Esophagus (tissue), 2 donors: ENCODE measurements around the gene THADA. TPM values are rescaled to one million over a fixed set of nuclear protein-coding genes. Genes with fewer than 3 reads are reported as not detected.
"Not testable (repeated sequence)": the region's sequence is repeated elsewhere in the genome, so short reads cannot be mapped to it uniquely, and the experiment has no call there.

Experiments
- H3K27ac ChIP-seq, 2 donors: one replicate each; pipeline ENCODE4 v1.5.1; 2013; ENCODE audit warnings: low read depth in 2 of 2, mild to moderate bottlenecking in 2 of 2, inconsistent platforms in 1 of 2, low read length in 1 of 2, moderate library complexity in 1 of 2
- H3K27me3 ChIP-seq, 2 donors: one replicate each; pipeline ENCODE4 v1.6.1; 2013; ENCODE audit warnings: low read length in 2 of 2, control low read depth in 1 of 2, mild to moderate bottlenecking in 1 of 2; ENCODE audit not compliant: insufficient read depth in 2 of 2, control insufficient read depth in 1 of 2
- H3K36me3 ChIP-seq, 2 donors: one replicate each; pipeline ENCODE4 v1.6.1; 2013; ENCODE audit warnings: low read length in 1 of 2; ENCODE audit not compliant: control insufficient read depth in 2 of 2, insufficient read depth in 2 of 2
- H3K4me1 ChIP-seq, 2 donors: one replicate each; pipeline ENCODE4 v1.6.1; 2013; ENCODE audit warnings: low read length in 1 of 2; ENCODE audit not compliant: control insufficient read depth in 2 of 2, insufficient read depth in 2 of 2
- H3K4me3 ChIP-seq, 2 donors: one replicate each; pipeline ENCODE4 v1.5.1; 2013; ENCODE audit warnings: low read length in 2 of 2, mild to moderate bottlenecking in 2 of 2, low read depth in 1 of 2, moderate library complexity in 1 of 2
- H3K9me3 ChIP-seq, 2 donors: one replicate each; pipeline ENCODE4 v1.6.1; 2013; ENCODE audit warnings: mild to moderate bottlenecking in 2 of 2, low read depth in 1 of 2, low read length in 1 of 2, moderate library complexity in 1 of 2; ENCODE audit not compliant: control insufficient read depth in 2 of 2, insufficient read depth in 1 of 2
- WGBS, 2 donors: extraction: QIAGEN DNeasy Blood & Tissue Kit; methylation state at CpG; one replicate each; pipeline ENCODE4 v1.1.7; 2013; 5-methylcytosine and 5-hydroxymethylcytosine counted together
- polyA plus RNA-seq, 2 donors: library from polyadenylated mRNA; stranded (reverse); fragments of 200-250 nt; gene quantifications; one replicate each; pipeline ENCODE4 v1.2.3, GENCODE V29; 2013
- donor health status: healthy with polysubstance abuse.
- donor health status: Bipolar disorder and iron deficiency.

THADA gene
- polyA plus RNA-seq, 2 donors: 8.3 to 13.2 TPM

DNA sequence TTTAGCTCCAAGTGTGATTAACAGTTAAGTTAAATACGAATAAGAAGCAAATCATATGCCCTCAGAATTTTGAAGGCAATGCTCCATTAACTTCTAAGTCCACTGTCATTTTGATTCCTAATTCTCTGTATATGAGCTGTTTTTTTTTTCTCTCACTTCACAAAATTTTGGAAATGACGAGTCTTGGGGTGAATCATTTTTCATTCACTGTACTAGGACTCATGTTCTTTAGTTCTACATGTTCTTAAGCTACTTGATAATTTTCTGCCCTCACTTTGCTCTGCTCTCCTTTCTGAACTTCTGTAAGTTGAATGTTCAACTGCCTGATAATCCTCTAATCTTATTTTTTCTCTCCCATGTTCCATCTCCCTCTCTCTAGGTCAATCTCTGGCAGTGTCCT is 141.0 kb downstream of the THADA start:
- H3K9me3 ChIP-seq: no peaks in the 10 kb centered on the region

DNA sequence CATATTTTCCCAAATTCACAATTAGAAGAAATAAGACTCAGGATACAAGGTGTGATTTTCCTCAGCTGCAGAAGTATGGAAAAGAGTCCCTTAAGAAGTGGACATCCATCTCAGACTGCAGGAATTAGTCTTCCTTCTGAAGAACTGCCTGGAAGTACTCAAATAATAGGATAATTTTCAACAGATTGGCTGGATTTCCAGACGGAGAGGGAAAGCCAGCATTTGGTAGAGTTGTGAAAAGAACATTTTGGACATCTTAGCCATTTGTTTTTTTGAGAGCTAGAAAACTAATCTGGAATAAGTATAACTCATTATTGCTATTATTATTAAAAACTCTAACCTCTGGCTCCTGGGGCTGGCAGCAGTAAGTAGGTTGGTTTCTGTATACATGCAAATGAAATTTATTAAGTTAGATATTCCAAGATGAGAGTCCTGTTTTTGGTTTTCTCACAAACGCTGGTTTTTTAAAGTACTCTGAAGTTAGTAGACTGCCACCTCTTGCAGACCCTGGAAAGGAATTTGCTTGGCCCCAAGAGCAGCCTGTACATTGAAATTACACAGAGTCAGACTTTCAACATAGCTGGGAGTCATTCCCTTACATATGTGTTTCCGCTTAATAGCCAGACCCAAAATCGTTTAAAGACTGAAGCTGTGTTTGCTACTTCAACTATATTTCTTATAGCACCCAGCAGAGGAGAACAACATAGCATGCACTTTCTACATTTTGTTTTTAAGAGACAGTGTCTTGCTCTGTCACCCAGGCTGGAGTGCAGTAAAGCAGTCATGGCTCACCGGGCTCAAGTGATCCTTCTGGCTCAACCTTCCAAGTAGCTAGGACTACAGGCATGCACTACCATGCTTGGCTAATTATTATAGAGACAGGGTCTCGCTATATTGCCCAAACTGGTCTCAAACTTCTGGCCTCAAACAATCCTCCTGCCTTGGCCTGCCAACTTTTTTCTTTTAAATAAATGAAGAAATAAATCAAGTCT is 142.4 kb downstream of the THADA start:
- H3K27ac ChIP-seq: no peak overlapping the region
- H3K4me1 ChIP-seq: no peaks in the 10 kb centered on the region
- H3K4me3 ChIP-seq: no peak overlapping the region
- no peaks in the 10 kb centered on the region for H3K36me3 ChIP-seq
- H3K9me3 ChIP-seq: no peaks in the 10 kb centered on the region
- 75 to 82% methylated on average over 6 of the region's 6 CpGs for WGBS, 2 donors
- no peaks in the 10 kb centered on the region for H3K27me3 ChIP-seq

More for the DNA sequence above, 141.0 kb downstream of the THADA start:
- no peak overlapping the region for H3K4me3 ChIP-seq
- no peak overlapping the region for H3K27ac ChIP-seq
- no peaks in the 10 kb centered on the region for H3K36me3 ChIP-seq
- no peaks in the 10 kb centered on the region for H3K27me3 ChIP-seq
- WGBS, 2 donors: 64 to 76% methylated on average over 2 of the region's 2 CpGs
- H3K4me1 ChIP-seq: peaks cover 0 to 2% of the 10 kb centered on the region in 2 donors

DNA sequence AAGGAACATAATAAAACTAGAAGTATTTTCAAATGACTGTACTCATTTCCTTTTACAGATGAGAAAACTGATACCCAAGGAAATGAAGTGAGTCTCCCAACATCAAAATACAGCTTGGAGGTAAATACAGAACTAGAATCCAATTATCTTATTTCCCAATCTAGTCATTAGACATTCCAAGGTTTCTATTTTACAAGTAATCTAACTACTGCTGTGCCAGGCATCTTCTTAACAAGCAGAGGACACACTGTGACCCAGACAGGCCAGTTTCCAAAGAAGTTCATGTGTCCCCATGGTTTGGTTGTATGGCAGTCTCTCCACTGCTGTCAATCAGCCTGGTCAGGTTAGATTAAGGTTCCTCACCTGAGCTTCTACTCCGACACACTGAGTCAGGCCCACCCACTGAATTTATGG is 143.5 kb downstream of the THADA start:
- Histone ChIP-seq H3K27me3 (no peaks in the 10 kb centered on the region), H3K36me3 (no peaks in the 10 kb centered on the region), H3K4me1 (no peaks in the 10 kb centered on the region), H3K9me3 (no peaks in the 10 kb centered on the region), H3K4me3 (no peak overlapping the region), H3K27ac (no peak overlapping the region)
- WGBS, 2 donors: 77 to 83% methylated on average over 1 of the region's 1 CpG

DNA sequence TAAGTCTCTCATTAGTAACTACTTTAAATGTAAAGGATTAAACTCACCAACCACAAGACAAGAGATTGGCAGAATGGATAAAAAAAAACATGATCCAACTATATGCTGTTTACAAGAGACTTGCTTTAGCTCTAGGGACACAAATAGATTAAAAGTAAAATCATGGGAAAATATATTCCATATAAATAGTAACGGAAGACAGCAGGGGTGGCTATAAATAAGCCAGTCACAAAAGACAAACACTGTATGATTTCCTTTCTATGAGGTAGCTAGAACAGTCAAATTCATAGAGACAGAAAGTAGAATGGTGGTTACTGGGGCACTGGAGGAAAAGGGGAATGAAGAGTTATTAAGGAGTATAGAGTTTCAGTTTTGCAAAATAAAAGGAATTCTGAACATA is 145.2 kb downstream of the THADA start:
- H3K36me3 ChIP-seq: no peaks in the 10 kb centered on the region
- WGBS, 2 donors: 87 to 90% methylated on average over 1 of the region's 1 CpG
- H3K27ac ChIP-seq: no peak overlapping the region

DNA sequence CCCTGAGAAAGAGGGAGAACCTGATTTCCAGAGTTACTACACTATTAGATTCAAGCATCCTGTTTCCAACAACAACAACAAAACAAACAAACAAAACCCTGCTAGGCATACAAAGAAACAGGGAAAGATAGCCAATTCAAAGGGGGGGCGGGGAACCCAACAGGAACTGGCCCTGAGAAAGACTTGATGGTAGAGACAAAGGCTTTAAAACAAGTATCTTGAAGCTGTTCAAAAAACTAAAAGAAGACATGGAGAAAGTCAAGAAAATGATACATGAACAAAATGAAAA is 147.1 kb downstream of the THADA start:
- no peaks in the 10 kb centered on the region for H3K9me3 ChIP-seq
- H3K27ac ChIP-seq: no peak overlapping the region
- peaks cover 0 to 3% of the 10 kb centered on the region in 2 donors for H3K36me3 ChIP-seq
- no peaks in the 10 kb centered on the region for H3K27me3 ChIP-seq
- H3K4me1 ChIP-seq: no peaks in the 10 kb centered on the region
- no peak overlapping the region for H3K4me3 ChIP-seq
- WGBS, 2 donors: 94 to 95% methylated on average over 1 of the region's 1 CpG

More for the DNA sequence above, 145.2 kb downstream of the THADA start:
- Histone ChIP-seq H3K27me3 (no peaks in the 10 kb centered on the region), H3K4me3 (no peak overlapping the region), H3K9me3 (no peaks in the 10 kb centered on the region), H3K4me1 (no peaks in the 10 kb centered on the region)

DNA sequence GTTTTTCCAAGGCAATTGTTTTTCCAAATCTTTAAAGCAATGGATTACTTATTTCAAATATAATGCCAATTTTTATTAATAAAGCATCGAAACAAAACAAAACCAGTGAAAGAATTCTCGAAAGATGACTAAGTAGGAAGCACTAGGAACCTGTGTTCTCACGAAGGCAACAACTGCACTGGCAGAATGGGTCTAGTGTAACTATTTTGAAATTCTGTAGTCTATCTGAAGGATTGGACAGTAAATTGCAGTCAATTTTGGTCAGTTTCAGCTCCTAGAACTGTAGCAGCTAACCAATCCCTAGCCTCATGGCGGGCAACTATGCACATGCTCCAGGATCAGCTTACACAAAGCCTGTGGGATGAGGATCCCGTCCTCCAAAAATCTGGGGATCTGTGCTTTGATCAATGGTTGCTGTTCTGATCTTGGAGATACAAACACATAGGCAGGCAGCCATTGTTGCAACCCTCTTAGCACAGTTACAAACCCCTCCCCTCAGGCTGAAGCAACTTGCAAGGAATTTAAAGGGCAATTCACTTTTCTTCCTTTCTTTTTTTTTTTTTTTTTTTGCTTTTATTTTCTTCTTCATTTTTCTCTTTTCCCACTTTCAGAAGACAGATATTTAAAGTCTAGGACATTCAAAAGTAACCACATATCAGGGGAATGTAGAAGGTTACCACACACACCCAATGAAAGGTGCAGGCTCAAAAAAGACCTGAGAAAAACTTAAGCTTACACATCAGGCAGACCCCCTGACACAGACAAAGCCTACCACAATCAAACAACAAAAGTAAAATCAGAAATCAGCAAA is 147.6 kb downstream of the THADA start:
- Histone ChIP-seq H3K27me3 (no peaks in the 10 kb centered on the region), H3K4me1 (peaks cover 0 to 2% of the 10 kb centered on the region in 2 donors), H3K36me3 (peaks cover 0 to 3% of the 10 kb centered on the region in 2 donors), H3K4me3 (no peak overlapping the region), H3K9me3 (no peaks in the 10 kb centered on the region), H3K27ac (no peak overlapping the region)
- 97 to 98% methylated on average over 5 of the region's 5 CpGs for WGBS, 2 donors

DNA sequence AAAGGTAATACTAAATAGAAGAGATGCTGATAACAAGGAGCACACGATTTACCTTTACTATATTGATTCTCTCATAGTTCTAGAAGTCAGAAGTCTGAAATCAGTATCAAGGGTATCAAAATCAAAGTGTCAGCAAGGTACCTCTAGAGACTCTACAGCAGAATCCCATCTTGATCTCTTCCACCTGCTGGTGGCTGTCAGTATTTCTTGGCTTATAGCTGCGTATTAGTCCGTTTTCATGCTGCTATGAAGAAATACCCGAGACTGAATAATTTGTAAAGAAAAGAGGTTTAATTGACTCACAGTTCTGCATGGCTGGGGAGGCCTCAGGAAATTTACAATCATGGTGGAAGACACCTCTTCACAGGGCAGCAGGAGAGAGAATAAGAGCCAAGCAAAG is 149.1 kb downstream of the THADA start:
- H3K36me3 ChIP-seq, H3K27ac ChIP-seq, H3K4me1 ChIP-seq, H3K4me3 ChIP-seq, H3K9me3 ChIP-seq, H3K27me3 ChIP-seq: not testable (repeated sequence)
- 95 to 96% methylated on average over 4 of the region's 4 CpGs for WGBS, 2 donors

DNA sequence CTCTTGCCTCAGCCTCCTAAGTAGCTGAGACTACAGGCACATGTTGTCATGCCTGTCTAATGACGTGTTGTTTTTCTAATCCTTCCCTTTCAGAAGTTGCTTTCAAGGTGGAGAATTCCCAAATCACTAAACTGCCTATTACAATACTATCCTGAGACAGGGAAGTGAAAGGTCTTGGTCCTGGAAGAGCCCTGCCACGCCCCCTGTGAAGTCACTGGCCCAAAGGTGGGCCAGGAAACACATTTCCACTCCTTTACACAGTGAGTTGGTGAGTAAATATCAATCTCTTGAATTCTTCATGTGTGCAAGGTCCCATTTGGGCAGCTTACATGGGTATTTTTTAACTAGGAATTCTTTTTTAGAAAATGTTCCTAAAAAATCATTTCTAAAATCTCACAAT is 150.1 kb downstream of the THADA start:
- H3K9me3 ChIP-seq: no peaks in the 10 kb centered on the region
- H3K27me3 ChIP-seq: no peaks in the 10 kb centered on the region
- H3K4me1 ChIP-seq: peaks cover 0 to 2% of the 10 kb centered on the region in 2 donors
- H3K27ac ChIP-seq: no peak overlapping the region
- 92 to 94% methylated on average over 2 of the region's 2 CpGs for WGBS, 2 donors
- no peak overlapping the region for H3K4me3 ChIP-seq
- H3K36me3 ChIP-seq: peaks cover 0 to 3% of the 10 kb centered on the region in 2 donors

DNA sequence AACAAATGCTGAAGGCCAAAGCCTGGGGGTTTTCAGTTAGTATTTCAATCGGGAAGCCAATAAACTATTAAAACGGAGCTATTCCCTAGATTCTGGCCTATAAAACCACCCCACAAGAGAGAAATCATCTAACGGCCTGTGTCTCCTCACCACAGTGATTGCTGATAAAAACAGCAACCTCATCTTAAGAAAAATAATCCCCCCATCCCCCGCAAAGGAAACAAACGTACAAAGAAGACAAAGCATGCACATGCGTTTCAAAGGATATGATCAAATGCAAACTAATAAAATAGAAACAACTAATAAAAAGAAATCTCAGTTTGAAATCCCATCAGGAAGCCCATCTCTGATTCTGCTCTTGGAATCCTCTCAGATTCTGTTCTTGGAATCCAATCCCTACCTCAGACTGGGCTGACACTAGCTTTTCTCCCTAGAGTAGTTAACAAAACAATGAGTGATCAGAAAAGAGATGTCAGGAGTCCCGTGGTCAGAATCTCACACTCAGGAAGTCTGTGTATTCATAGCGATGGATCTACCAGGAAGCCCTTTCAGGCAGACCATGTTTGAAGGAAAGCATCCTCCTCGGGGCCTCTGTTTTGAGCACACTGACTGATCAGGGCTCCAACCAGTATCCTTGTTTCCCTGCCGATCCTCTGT is 150.7 kb downstream of the THADA start:
- Histone ChIP-seq H3K27me3 (no peaks in the 10 kb centered on the region), H3K36me3 (peaks cover 0 to 3% of the 10 kb centered on the region in 2 donors), H3K4me1 (peaks cover 0 to 2% of the 10 kb centered on the region in 2 donors), H3K27ac (no peak overlapping the region), H3K9me3 (no peaks in the 10 kb centered on the region), H3K4me3 (no peak overlapping the region)
- WGBS, 2 donors: 83 to 89% methylated on average over 10 of the region's 10 CpGs
